Heart right ventricle (tissue), 16 donors: ENCODE results near the gene TPM2. TPM values are rescaled to one million over a fixed set of nuclear protein-coding genes. Genes with fewer than 3 reads are reported as not detected.

Experiments used
- ATAC-seq, 8 donors: fragments of 200-7000 bp; cut with Tn5 transposase; one replicate each; pipeline ENCODE4 v1.9.1; 2020; ENCODE audit warnings: mild to moderate bottlenecking in 8 of 8, moderate library complexity in 8 of 8, moderate number of reproducible peaks in 1 of 8
- DNase-seq, 2 donors: peaks; one replicate each; pipeline ENCODE4 v3.0.0-alpha.2; 2020
- H3K27ac ChIP-seq, 10 donors: fragments of 200-600 bp; sonication (generic) in 2 of 10; one replicate each; pipeline versions ENCODE4 v1.5.0 to v1.8.0; 2020 to 2022; ENCODE audit warnings: mild to moderate bottlenecking in 3 of 10
- H3K27me3 ChIP-seq, 7 donors: fragments of 200-600 bp; one replicate each; pipeline ENCODE4 v1.8.0; 2021 to 2022; ENCODE audit warnings: mild to moderate bottlenecking in 2 of 7
- H3K36me3 ChIP-seq, 9 donors: fragments of 200-600 bp; sonication (generic) in 1 of 9; one replicate each; pipeline versions ENCODE4 v1.5.0 to v1.8.0; 2020 to 2022; ENCODE audit warnings: mild to moderate bottlenecking in 2 of 9
- H3K4me1 ChIP-seq, 9 donors: fragments of 200-600 bp; sonication (generic) in 1 of 9; one replicate each; pipeline versions ENCODE4 v1.5.0 to v1.8.0; 2020 to 2022; ENCODE audit warnings: mild to moderate bottlenecking in 4 of 9
- H3K4me3 ChIP-seq, 10 donors: fragments of 200-600 bp; sonication (generic) in 2 of 10; one replicate each; pipeline versions ENCODE4 v1.5.0 to v1.8.0; 2020 to 2022; ENCODE audit warnings: mild to moderate bottlenecking in 7 of 10, moderate library complexity in 2 of 10
- H3K9me3 ChIP-seq, 11 donors: fragments of 200-600 bp in 10 of 11; sonication (generic) in 2 of 11; one replicate each; pipeline versions ENCODE4 v1.5.0 to v1.8.0; 2013 to 2022; ENCODE audit warnings: mild to moderate bottlenecking in 2 of 11, control low read depth in 1 of 11, moderate library complexity in 1 of 11
- CTCF ChIP-seq, 9 donors: fragments of 200-600 bp; sonication (generic) in 2 of 9; IDR thresholded peaks; one replicate each; pipeline versions ENCODE4 v1.5.0 to v1.8.0; 2021 to 2022; ENCODE audit warnings: antibody characterized with exemption in 9 of 9, mild to moderate bottlenecking in 5 of 9, moderate library complexity in 1 of 9
- WGBS, 2 donors: extraction: QIAGEN DNeasy Blood & Tissue Kit; methylation state at CpG; one replicate each; pipeline ENCODE4 v1.1.7; 2013; ENCODE audit warnings: inconsistent platforms in 1 of 2; 5-methylcytosine and 5-hydroxymethylcytosine counted together
- intact Hi-C, 10 donors: fragments of 100-400 bp; cut with DNase I; formaldehyde crosslinking; loops; one replicate each; pipeline versions ENCODE4 v1.11.1 to v1.14.2; 2022
- polyA plus RNA-seq, 2 donors: library from polyadenylated mRNA; stranded (reverse); fragments of 200-250 nt; gene quantifications; one replicate each; pipeline ENCODE4 v1.2.3, GENCODE V29; 2013
- total RNA-seq, 10 donors: library from RNA; stranded (reverse); fragmentation: NEBNext Ultra II Directional in 3 of 10; extraction: Animal tissue kit (Norgen Biotek cat#: 25700) in 3 of 10; gene quantifications; one replicate each; pipeline versions ENCODE4 v1.2.1 to v1.2.4, GENCODE V29; 2021 to 2023
- donor health status: Arrhythmogenic right ventricular cardiomyopathy.
- donor health status: ischemic (EF 13 %, LVEDD 7.1; RV severe dilation, severe dysfunction).
- donor health status: healthy with polysubstance abuse.
- donor health status: DM: no; HTN: yes; CAD: no.
- donor health status: DM: no; HTN: no; CAD: no.
- donor health status: ischemic (EF 25% LVEDD 6.9; RV normal size, moderate dysfunction).
- donor health status: ischemic (EF 25% LVEDD 5.7; RV mildly dilated, moderate dysfunction).
- donor health status: healthy.
- donor health status: DM: yes; HTN: yes; CAD: no.
- donor health status: Ischemic cardiomyopathy.
- donor health status: ischemic (EF 35%, LVEDD 5.7; RV mildly dilated, moderate dysfunction).
- donor health status: nonischemic (EF 11% LVEDD 7.7; RV severe dilation, severe dysfunction).
- donor health status: DM: yes; HTN: yes; CAD: no.
- donor health status: PGD.
- donor health status: ischemic (EF 29% LVEDD 5.4; RV normal size, mild dysfunction).
- donor health status: nonischemic (EF 23%, LVEDD 6.1; RV moderate dilation, normal function).

Gene TPM2
- total and polyA plus RNA-seq, 12 donors = 548 to 1,940 (median 784) TPM

GRCh38 chr9:35697486-35697885, 7.8 kb upstream of the TPM2 start:
- 77 to 78% methylated on average over 14 of the region's 14 CpGs for WGBS, 2 donors
- intact Hi-C loops = loop anchor here in 4 of 10 donors (2.0 to 5.0 kb wide), 3 partner anchors 33 to 45 kb away; partner anchors contain the start of gene SIT1 (in 1 of the 4)
- H3K4me1 ChIP-seq = peaks cover 0 to 16% (median 5%) of the 10 kb centered on the region in 9 donors
- DNase-seq (no peak), ATAC-seq (peak in 2 of 8 donors; percentile 4 to 45)
- H3K9me3 ChIP-seq = no peaks in the 10 kb centered on the region
- H3K27ac ChIP-seq = no peak overlapping the region
- H3K27me3 ChIP-seq = no peaks in the 10 kb centered on the region
- no peak overlapping the region for H3K4me3 ChIP-seq
- no peak for TF ChIP-seq CTCF (IDR thresholded peaks at IDR 0.05)
- H3K36me3 ChIP-seq = peaks cover 0 to 73% (median 51%) of the 10 kb centered on the region in 9 donors

- peak; percentile 46 to 47 for DNase-seq
- H3K27ac ChIP-seq = peak overlapping the region in 2 of 10 donors; percentile 0 to 4
- H3K27me3 ChIP-seq = no peaks in the 10 kb centered on the region
- peaks cover 0 to 65% (median 43%) of the 10 kb centered on the region in 9 donors for H3K36me3 ChIP-seq
- ATAC-seq = peak; percentile 56 to 76 (median 69)
- peaks cover 0 to 16% (median 6%) of the 10 kb centered on the region in 9 donors for H3K4me1 ChIP-seq
- H3K9me3 ChIP-seq = no peaks in the 10 kb centered on the region
- WGBS, 2 donors = 39 to 41% methylated on average over 9 of the region's 9 CpGs
- peak; percentile 70 to 94 (median 91) for TF ChIP-seq CTCF (IDR thresholded peaks at IDR 0.05)
- intact Hi-C loops = loop anchor here in 4 of 10 donors (2.0 to 5.0 kb wide), 3 partner anchors 34 to 44 kb away; partner anchors contain the start of gene SIT1 (in 1 of the 4)
- no peak overlapping the region for H3K4me3 ChIP-seq
Observed at GRCh38 chr9:35696520-35697215, 6.9 kb upstream of the TPM2 start.

GRCh38 chr9:35695943-35696401, 6.2 kb upstream of the TPM2 start:
- Histone ChIP-seq H3K4me3 (no peak overlapping the region), H3K4me1 (peaks cover 0 to 18% (median 9%) of the 10 kb centered on the region in 9 donors), H3K27ac (peak overlapping the region in 1 of 10 donors; percentile 15), H3K9me3 (no peaks in the 10 kb centered on the region), H3K36me3 (peaks cover 0 to 58% (median 36%) of the 10 kb centered on the region in 9 donors), H3K27me3 (no peaks in the 10 kb centered on the region)
- intact Hi-C loops = loop anchor here in 4 of 10 donors (2.0 to 5.0 kb wide), 3 partner anchors 34 to 44 kb away; partner anchors contain the start of gene SIT1 (in 1 of the 4)
- WGBS, 2 donors = 91 to 93% methylated on average over 3 of the region's 3 CpGs
- no peak for TF ChIP-seq CTCF (IDR thresholded peaks at IDR 0.05)
- no peak for DNase-seq
- no peak for ATAC-seq

- ATAC-seq (no peak), DNase-seq (no peak)
- no peak for TF ChIP-seq CTCF (IDR thresholded peaks at IDR 0.05)
- H3K9me3 ChIP-seq = no peaks in the 10 kb centered on the region
- peaks cover 0 to 42% (median 33%) of the 10 kb centered on the region in 9 donors for H3K4me1 ChIP-seq
- WGBS, 2 donors = 72 to 77% methylated on average over 13 of the region's 13 CpGs
- intact Hi-C loops = loop anchor here in 5 of 10 donors (2.0 to 5.0 kb wide), 3 partner anchors 35 to 41 kb away; partner anchors contain the start of genes CREB3 (in 2 of the 5), TLN1 (in 2 of the 5), CCDC107 (in 1 of the 5) and RMRP (in 1 of the 5)
- peak overlapping the region in 3 of 10 donors; percentile 78 to 85 (median 83) for H3K4me3 ChIP-seq
- peaks cover 0 to 8% (median 0%) of the 10 kb centered on the region in 7 donors for H3K27me3 ChIP-seq
- peak overlapping the region in 9 of 10 donors; percentile 72 to 100 (median 97) for H3K27ac ChIP-seq
- H3K36me3 ChIP-seq = peaks cover 0 to 19% (median 0%) of the 10 kb centered on the region in 9 donors
Observed at GRCh38 chr9:35691757-35692301, 2.1 kb upstream of the TPM2 start.
